ENCODE data around the gene CHST13. TPM values are rescaled to one million over a fixed set of nuclear protein-coding genes. Genes with fewer than 3 reads are reported as not detected.

CHST13 gene
- total and polyA plus RNA-seq, 12 donors = 0.22 to 3.0 (median 0.67) TPM; not detected in 1

DNA sequence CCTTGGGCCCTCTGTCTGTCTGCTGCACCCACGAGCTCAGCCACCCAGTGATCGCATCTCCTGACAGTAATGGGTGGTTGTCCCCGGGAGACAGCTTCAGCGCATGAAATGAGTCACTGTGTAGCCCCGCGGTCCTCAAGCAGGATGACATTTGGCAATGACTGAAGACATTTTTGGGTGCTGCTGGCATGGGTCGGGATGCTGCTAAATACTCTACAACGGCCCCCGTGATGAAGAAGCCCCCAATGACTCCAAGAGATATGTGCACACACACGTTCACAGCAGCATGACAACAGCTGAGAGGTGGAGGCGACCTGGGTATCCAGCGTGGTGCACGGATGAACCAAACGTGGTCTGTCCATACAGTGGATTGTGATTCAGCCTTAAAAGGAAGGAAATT, 30.9 kb upstream of the CHST13 start:
- Histone ChIP-seq H3K9me3 (replicated peaks in 1 of 3) (no peaks in the 10 kb centered on the region), H3K36me3 (replicated peaks in 1 of 2) (no peaks in the 10 kb centered on the region), H3K27me3 (no peaks in the 10 kb centered on the region), H3K27ac (no peak overlapping the region), H3K4me1 (replicated peaks in 1 of 2) (peaks cover 0 to 10% of the 10 kb centered on the region in 2 donors), H3K4me3 (no peak overlapping the region)
- DNase-seq = no peak
- TF ChIP-seq POLR2A (IDR thresholded peaks at IDR 0.05) (no peak), CTCF (IDR thresholded peaks at IDR 0.05) (no peak)
- intact Hi-C loops (cut with DNase I) = no loop called here
- 79 to 98% (median 89%) methylated on average over 8 to 14 of the region's 14 CpGs for WGBS, 4 donors

- Histone ChIP-seq H3K36me3 (replicated peaks in 1 of 2) (no peaks in the 10 kb centered on the region), H3K27me3 (no peaks in the 10 kb centered on the region), H3K9me3 (replicated peaks in 1 of 3) (no peaks in the 10 kb centered on the region), H3K4me1 (replicated peaks in 1 of 2) (peaks cover 0 to 10% of the 10 kb centered on the region in 2 donors), H3K27ac (peak overlapping the region in 1 of 5 donors; percentile 64), H3K4me3 (no peak overlapping the region)
- TF ChIP-seq POLR2A (IDR thresholded peaks at IDR 0.05) (no peak), CTCF (IDR thresholded peaks at IDR 0.05) (no peak)
- intact Hi-C loops (cut with DNase I) = no loop called here
- 64 to 79% (median 71%) methylated on average over 9 of the region's 9 CpGs for WGBS, 4 donors
- no peak for DNase-seq
These were observed 30.2 kb upstream of the CHST13 start for GRCh38 chr3:126493739-126494138.

DNA sequence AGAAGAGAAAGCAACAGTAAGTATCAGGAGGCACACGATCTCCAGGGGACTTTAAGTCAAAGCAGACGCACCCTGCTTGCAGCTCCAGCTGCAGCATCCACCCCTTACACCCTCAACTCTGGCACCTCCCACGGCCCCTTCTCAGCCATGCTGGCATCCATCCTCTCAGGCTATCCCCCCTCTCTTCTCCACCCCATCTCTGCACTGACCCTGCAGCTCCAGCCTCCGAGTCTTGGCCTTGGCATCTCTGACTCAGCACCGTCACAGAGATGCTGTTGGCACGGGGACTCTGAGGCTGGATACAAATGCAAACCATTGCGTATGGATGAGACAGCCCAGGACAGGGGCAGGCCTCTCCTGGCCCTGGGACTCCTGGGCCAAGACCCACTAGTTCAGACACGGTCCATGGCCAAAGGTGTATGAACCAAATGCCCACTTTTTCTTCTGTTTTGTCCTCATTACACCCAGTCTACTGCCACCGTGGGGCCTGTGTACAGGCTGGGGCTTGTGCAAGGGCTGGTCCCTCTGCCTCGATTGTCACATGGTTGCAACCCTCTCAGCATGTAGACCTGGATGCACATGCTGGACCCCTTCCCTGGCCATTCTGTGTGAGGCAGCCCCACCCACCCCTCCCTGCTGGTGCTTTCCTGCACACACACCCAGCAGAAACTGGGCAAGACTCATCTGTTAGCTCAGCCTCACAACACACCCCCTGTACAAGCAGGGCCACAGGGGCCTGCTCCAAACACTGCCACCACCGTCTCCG, 29.6 kb upstream of the CHST13 start:
- WGBS, 4 donors = 37 to 52% (median 46%) methylated on average over 11 to 12 of the region's 12 CpGs
- Histone ChIP-seq H3K9me3 (replicated peaks in 1 of 3) (no peaks in the 10 kb centered on the region), H3K4me3 (no peak overlapping the region), H3K4me1 (replicated peaks in 1 of 2) (peaks cover 0 to 10% of the 10 kb centered on the region in 2 donors), H3K27ac (peak overlapping the region in 2 of 5 donors; percentile 64 to 76), H3K36me3 (replicated peaks in 1 of 2) (no peaks in the 10 kb centered on the region), H3K27me3 (no peaks in the 10 kb centered on the region)
- no peak for TF ChIP-seq CTCF (IDR thresholded peaks at IDR 0.05)
- no peak for TF ChIP-seq POLR2A (IDR thresholded peaks at IDR 0.05)
- intact Hi-C loops (cut with DNase I) = no loop called here
- peak; percentile 65 to 85 (median 76) for DNase-seq

- Histone ChIP-seq H3K4me3 (no peak overlapping the region), H3K27me3 (no peaks in the 10 kb centered on the region), H3K36me3 (replicated peaks in 1 of 2) (no peaks in the 10 kb centered on the region), H3K4me1 (replicated peaks in 1 of 2) (peaks cover 0 to 10% of the 10 kb centered on the region in 2 donors), H3K9me3 (replicated peaks in 1 of 3) (no peaks in the 10 kb centered on the region), H3K27ac (peak overlapping the region in 2 of 5 donors; percentile 64 to 76)
- TF ChIP-seq CTCF (IDR thresholded peaks at IDR 0.05) (no peak), POLR2A (IDR thresholded peaks at IDR 0.05) (no peak)
- DNase-seq = no peak
- 82 to 94% (median 90%) methylated on average over 6 of the region's 6 CpGs for WGBS, 4 donors
- intact Hi-C loops (cut with DNase I) = no loop called here
These were observed 29.1 kb upstream of the CHST13 start for GRCh38 chr3:126494970-126495230.

All from adrenal gland (tissue), 12 donors.